Erythroblast (primary cell): ENCODE results near the gene PPARD.

Experiments
- GATA1 ChIP-seq: IDR thresholded peaks from 2 replicates; pipeline ENCODE4 v1.6.1; 2011; ENCODE audit warnings: low read depth, mild to moderate bottlenecking, control low read depth, low read length, moderate library complexity
- POLR2A ChIP-seq: IDR thresholded peaks from 2 replicates; pipeline ENCODE4 v1.6.1; 2011; ENCODE audit warnings: mild to moderate bottlenecking, low read length

DNA sequence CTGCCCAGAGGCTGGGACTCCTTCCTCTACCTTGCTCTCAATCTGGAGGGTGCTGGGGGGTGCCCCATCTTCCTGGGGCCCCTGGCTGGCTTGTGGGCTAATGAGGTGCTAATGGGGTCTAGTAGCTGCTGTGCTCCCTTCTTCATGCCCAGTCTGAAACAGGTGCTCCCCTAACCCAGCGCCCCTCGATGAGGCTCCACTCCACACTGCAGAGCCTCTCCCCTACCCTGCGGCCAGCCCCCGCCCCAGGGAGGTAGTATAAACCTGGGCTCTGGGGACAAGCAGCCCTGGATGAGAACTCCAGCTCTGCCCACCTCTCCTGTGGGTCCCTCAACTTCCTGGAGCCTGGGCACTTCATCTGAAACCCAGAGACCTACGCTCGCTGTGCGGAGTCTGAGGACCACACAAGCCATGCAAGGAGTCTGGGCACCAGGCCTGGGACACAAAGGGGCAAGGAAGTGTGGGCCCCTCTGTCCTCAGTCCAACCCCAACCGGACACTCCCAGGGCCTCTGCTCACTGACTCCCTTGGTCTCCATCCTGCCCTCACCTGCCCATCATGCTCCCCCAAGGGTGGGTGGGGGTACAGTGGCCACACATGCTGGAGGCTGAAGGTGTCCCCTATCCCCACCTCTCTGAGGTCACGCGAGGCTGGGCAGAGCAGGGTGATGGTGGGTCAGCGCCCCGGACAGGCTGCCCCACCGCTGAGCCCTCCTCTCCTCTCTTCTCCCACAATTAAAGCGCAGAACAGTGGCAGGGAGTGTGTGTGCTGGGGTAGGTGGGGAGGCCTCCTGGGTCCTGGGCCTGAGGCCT, 132.0 kb downstream of the PPARD start:
- TF ChIP-seq POLR2A (peak; percentile 27), GATA1 (no peak)
